MCF 10A (cell line): ENCODE measurements around the gene CACNA1C. TPM values are rescaled to one million over a fixed set of nuclear protein-coding genes. Genes with fewer than 3 reads are reported as not detected.

Source experiments
- BruUV-seq: library from RNA; stranded (reverse); fragments of 400-500 nt; replicated peaks from 2 replicates; lab custom pipeline; 2021; lab: Mats Ljungman, UMichigan
- CTCF ChIA-PET: fragments of 300-600 bp; sonication (Branson Sonifier 250); formaldehyde crosslinking; extraction: SDS; loops from one replicate; lab custom pipeline; 2021; ENCODE audit warnings: antibody characterized with exemption, inconsistent platforms; lab: Yijun Ruan, JAX
- POLR2A ChIA-PET: fragments of 300-600, 350-650 bp; sonication (Branson Sonifier 250); formaldehyde crosslinking; extraction: SDS; loops from one replicate; lab custom pipeline; 2020; ENCODE audit warnings: antibody characterized with exemption, inconsistent platforms; lab: Yijun Ruan, JAX
- DNase-seq: peaks from one replicate; pipeline ENCODE4 v3.0.0-alpha.2; 2018; ENCODE audit not compliant: unreplicated experiment
- H3K27ac Mint-ChIP-seq: one replicate; pipeline ENCODE4 v1.8.0; 2022; ENCODE audit warnings: mild to moderate bottlenecking, low read depth, mixed read lengths; ENCODE audit not compliant: unreplicated experiment
- H3K27me3 Mint-ChIP-seq: one replicate; pipeline ENCODE4 v1.8.0; 2022; ENCODE audit warnings: mixed read lengths; ENCODE audit not compliant: insufficient read depth, unreplicated experiment
- H3K36me3 Mint-ChIP-seq: one replicate; pipeline ENCODE4 v1.8.0; 2022; ENCODE audit warnings: mild to moderate bottlenecking, moderate library complexity, mixed read lengths; ENCODE audit not compliant: insufficient read depth, unreplicated experiment
- H3K4me1 Mint-ChIP-seq: one replicate; pipeline ENCODE4 v1.8.0; 2022; ENCODE audit warnings: mixed read lengths; ENCODE audit not compliant: insufficient read depth, unreplicated experiment
- H3K4me3 Mint-ChIP-seq: one replicate; pipeline ENCODE4 v1.8.0; 2022; ENCODE audit warnings: mild to moderate bottlenecking, moderate library complexity, mixed read lengths; ENCODE audit not compliant: unreplicated experiment
- H3K9me3 Mint-ChIP-seq: one replicate; pipeline ENCODE4 v1.8.0; 2022; ENCODE audit warnings: mixed read lengths; ENCODE audit not compliant: unreplicated experiment
- intact Hi-C: fragments of 100-400 bp; cut with micrococcal nuclease; formaldehyde crosslinking; loops from 2 replicates; pipeline ENCODE4 v1.14.1; 2022
- total RNA-seq: library from RNA; stranded (reverse); gene quantifications from 2 replicates; pipeline ENCODE4 v1.2.3, GENCODE V29; 2022
- TF ChIP-seq, protein P1 (sequence below): fragments of 200-600 bp; IDR thresholded peaks from one replicate; pipeline ENCODE4 v1.8.0; 2022; ENCODE audit warnings: antibody characterized with exemption, mild to moderate bottlenecking; ENCODE audit not compliant: unreplicated experiment

Gene CACNA1C
- total RNA-seq, 1 experiment from 2014 or later: not detected

GRCh38 chr12:2417481-2418160, 364.8 kb downstream of the CACNA1C start:
- Mint-ChIP-seq H3K27ac (no peak overlapping the region), H3K9me3 (no peaks in the 10 kb centered on the region), H3K36me3 (no peaks in the 10 kb centered on the region), H3K4me1 (no peaks in the 10 kb centered on the region), H3K4me3 (no peak overlapping the region), H3K27me3 (peaks cover 60% of the 10 kb centered on the region)
- POLR2A ChIA-PET: no interaction called here
- DNase-seq: no peak
- BruUV-seq: no TSS peak
- intact Hi-C loops: no loop called here
- TF ChIP-seq, protein P1, sequence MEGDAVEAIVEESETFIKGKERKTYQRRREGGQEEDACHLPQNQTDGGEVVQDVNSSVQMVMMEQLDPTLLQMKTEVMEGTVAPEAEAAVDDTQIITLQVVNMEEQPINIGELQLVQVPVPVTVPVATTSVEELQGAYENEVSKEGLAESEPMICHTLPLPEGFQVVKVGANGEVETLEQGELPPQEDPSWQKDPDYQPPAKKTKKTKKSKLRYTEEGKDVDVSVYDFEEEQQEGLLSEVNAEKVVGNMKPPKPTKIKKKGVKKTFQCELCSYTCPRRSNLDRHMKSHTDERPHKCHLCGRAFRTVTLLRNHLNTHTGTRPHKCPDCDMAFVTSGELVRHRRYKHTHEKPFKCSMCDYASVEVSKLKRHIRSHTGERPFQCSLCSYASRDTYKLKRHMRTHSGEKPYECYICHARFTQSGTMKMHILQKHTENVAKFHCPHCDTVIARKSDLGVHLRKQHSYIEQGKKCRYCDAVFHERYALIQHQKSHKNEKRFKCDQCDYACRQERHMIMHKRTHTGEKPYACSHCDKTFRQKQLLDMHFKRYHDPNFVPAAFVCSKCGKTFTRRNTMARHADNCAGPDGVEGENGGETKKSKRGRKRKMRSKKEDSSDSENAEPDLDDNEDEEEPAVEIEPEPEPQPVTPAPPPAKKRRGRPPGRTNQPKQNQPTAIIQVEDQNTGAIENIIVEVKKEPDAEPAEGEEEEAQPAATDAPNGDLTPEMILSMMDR: no peak
- CTCF ChIA-PET: no interaction called here

- ChIA-PET CTCF (no interaction called here), POLR2A (no interaction called here)
- H3K27me3 Mint-ChIP-seq: peaks cover 68% of the 10 kb centered on the region
These were observed 365.8 kb downstream of the CACNA1C start for GRCh38 chr12:2418579-2418978.

DNA sequence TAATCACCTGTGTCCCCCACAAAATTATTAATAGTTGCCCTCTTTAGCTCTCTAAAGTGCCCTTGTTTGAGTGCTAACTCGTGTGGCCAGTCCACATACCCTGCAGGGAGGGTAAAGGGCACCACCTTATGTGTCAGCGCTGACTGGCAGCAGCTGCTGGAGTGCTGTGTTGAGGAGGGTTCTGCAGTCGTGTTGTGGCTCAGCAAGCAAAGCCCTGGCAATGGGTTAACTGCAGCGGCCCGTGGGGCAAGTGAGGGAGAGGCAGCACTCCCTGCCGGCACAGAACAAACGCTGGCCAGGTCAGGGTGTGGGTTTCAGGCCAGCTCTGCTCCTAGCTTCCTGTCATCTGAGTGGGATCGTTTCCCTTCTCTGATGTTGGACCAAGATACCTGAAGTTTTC, 369.8 kb downstream of the CACNA1C start:
- DNase-seq: no peak
- H3K27me3 Mint-ChIP-seq: peaks cover 86% of the 10 kb centered on the region
- peaks cover 10% of the 10 kb centered on the region for H3K9me3 Mint-ChIP-seq
- H3K27ac Mint-ChIP-seq: no peak overlapping the region
- no peak overlapping the region for H3K4me3 Mint-ChIP-seq
- BruUV-seq: no TSS peak
- intact Hi-C loops: no loop called here
- H3K4me1 Mint-ChIP-seq: no peaks in the 10 kb centered on the region
- TF ChIP-seq, protein P1: no peak
- POLR2A ChIA-PET: no interaction called here
- no peaks in the 10 kb centered on the region for H3K36me3 Mint-ChIP-seq
- CTCF ChIA-PET: interaction anchor here (0.7 kb wide), 1 partner anchor 27 kb away, joined by 3 read pairs; no protein-coding TSS in a partner anchor

More at GRCh38 chr12:2418579-2418978, 365.8 kb downstream of the CACNA1C start:
- intact Hi-C loops: no loop called here
- H3K36me3 Mint-ChIP-seq: no peaks in the 10 kb centered on the region
- no peak for DNase-seq
- no TSS peak for BruUV-seq
- H3K27ac Mint-ChIP-seq: no peak overlapping the region
- no peaks in the 10 kb centered on the region for H3K9me3 Mint-ChIP-seq
- H3K4me3 Mint-ChIP-seq: no peak overlapping the region
- H3K4me1 Mint-ChIP-seq: no peaks in the 10 kb centered on the region
- TF ChIP-seq, protein P1: no peak

DNA sequence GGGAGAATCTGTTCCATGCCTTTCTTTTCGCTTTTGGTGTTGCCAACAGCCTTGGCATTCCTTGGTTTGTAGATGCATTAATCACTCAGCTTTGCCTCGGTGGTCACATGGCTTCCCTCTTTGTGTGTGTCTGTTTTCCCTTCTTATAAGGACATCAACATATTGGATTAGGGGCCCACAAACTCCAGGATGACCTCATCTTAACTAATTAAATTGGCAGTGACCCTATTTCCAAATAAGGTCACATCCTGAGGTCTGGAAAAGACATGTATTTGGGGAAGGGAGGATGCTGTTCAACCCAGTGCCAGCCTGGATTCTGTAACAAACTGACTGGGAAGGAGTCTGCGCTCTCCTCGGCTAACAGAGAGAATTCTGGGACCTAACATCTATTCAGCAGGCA, 376.2 kb downstream of the CACNA1C start:
- BruUV-seq: no TSS peak
- ChIA-PET CTCF (interaction anchor here (1.3 kb wide), 1 partner anchor 33 kb away, joined by 3 read pairs; no protein-coding TSS in a partner anchor), POLR2A (interaction anchor here (1.1 kb wide), 1 partner anchor 15 kb away, joined by 3 read pairs; no protein-coding TSS in a partner anchor)
- Mint-ChIP-seq H3K36me3 (no peaks in the 10 kb centered on the region), H3K9me3 (peaks cover 10% of the 10 kb centered on the region), H3K4me1 (no peaks in the 10 kb centered on the region), H3K4me3 (no peak overlapping the region), H3K27me3 (peaks cover 100% of the 10 kb centered on the region), H3K27ac (no peak overlapping the region)
- intact Hi-C loops: no loop called here
- TF ChIP-seq, protein P1: no peak
- no peak for DNase-seq
